ENCODE results near the gene STOX2. TPM values are rescaled to one million over a fixed set of nuclear protein-coding genes. Genes with fewer than 3 reads are reported as not detected.

Gene STOX2
- total RNA-seq, 2 experiments from 2014 or later, result not detected

DNA sequence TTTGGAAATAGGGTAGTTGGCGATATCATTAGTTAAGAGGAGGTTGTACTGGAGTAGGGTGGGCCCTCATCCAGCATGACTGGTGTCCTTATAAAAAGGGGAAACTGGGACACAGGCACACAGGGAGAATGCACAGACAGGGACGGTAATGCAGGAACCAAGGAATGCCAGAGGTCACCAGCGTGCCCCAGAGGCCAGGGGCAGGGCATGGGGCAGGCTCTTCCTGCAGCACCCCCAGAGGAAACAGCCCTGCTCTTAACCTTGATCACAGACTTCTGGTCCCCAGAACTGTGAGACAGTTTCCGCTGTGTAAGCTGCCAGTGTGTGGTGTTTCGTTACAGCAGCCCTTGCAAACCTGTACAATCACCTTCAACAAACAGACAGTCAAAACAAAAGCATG is 15.9 kb upstream of the STOX2 start:
- intact Hi-C loops (cut with micrococcal nuclease), result no loop called here
- no peaks in the 10 kb centered on the region for H3K9me3 Mint-ChIP-seq

GRCh38 chr4:183897193-183897592 is 7.9 kb upstream of the STOX2 start:
- no peaks in the 10 kb centered on the region for H3K4me1 Mint-ChIP-seq (ENCODE audit: low read depth)
- no peak overlapping the region for H3K4me3 Mint-ChIP-seq
- ATAC-seq (no peak), DNase-seq (no peak)
- no peaks in the 10 kb centered on the region for H3K36me3 Mint-ChIP-seq (ENCODE audit: low read depth)
- CTCF ChIA-PET, result no interaction called here
- POLR2A ChIA-PET, result no interaction called here
- H3K9me3 Mint-ChIP-seq, result peaks cover 3% of the 10 kb centered on the region
- H3K27me3 Mint-ChIP-seq, result peaks cover 9% of the 10 kb centered on the region
- intact Hi-C loops (cut with micrococcal nuclease), result no loop called here
- TF ChIP-seq, protein P1, sequence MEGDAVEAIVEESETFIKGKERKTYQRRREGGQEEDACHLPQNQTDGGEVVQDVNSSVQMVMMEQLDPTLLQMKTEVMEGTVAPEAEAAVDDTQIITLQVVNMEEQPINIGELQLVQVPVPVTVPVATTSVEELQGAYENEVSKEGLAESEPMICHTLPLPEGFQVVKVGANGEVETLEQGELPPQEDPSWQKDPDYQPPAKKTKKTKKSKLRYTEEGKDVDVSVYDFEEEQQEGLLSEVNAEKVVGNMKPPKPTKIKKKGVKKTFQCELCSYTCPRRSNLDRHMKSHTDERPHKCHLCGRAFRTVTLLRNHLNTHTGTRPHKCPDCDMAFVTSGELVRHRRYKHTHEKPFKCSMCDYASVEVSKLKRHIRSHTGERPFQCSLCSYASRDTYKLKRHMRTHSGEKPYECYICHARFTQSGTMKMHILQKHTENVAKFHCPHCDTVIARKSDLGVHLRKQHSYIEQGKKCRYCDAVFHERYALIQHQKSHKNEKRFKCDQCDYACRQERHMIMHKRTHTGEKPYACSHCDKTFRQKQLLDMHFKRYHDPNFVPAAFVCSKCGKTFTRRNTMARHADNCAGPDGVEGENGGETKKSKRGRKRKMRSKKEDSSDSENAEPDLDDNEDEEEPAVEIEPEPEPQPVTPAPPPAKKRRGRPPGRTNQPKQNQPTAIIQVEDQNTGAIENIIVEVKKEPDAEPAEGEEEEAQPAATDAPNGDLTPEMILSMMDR (IDR thresholded peaks at IDR 0.05), result no peak
- no peak overlapping the region for H3K27ac Mint-ChIP-seq

More for the DNA sequence above, 15.9 kb upstream of the STOX2 start:
- peaks cover 3% of the 10 kb centered on the region for H3K27me3 Mint-ChIP-seq
- ChIA-PET POLR2A (no interaction called here), CTCF (no interaction called here)
- no peak overlapping the region for H3K27ac Mint-ChIP-seq
- H3K4me1 Mint-ChIP-seq (ENCODE audit: low read depth), result no peaks in the 10 kb centered on the region
- DNase-seq, result no peak
- no peak for ATAC-seq
- no peaks in the 10 kb centered on the region for H3K36me3 Mint-ChIP-seq (ENCODE audit: low read depth)
- TF ChIP-seq, protein P1 (IDR thresholded peaks at IDR 0.05), result no peak
- H3K4me3 Mint-ChIP-seq, result no peak overlapping the region

- H3K4me3 Mint-ChIP-seq, result no peak overlapping the region
- H3K4me1 Mint-ChIP-seq (ENCODE audit: low read depth), result no peaks in the 10 kb centered on the region
- H3K36me3 Mint-ChIP-seq (ENCODE audit: low read depth), result no peaks in the 10 kb centered on the region
- peaks cover 3% of the 10 kb centered on the region for H3K9me3 Mint-ChIP-seq
- H3K27me3 Mint-ChIP-seq, result peaks cover 20% of the 10 kb centered on the region
- TF ChIP-seq, protein P1 (IDR thresholded peaks at IDR 0.05), result no peak
- ChIA-PET CTCF (no interaction called here), POLR2A (no interaction called here)
- DNase-seq, result no peak
- no peak for ATAC-seq
- H3K27ac Mint-ChIP-seq, result no peak overlapping the region
- intact Hi-C loops (cut with micrococcal nuclease), result no loop called here
These were observed 6.7 kb upstream of the STOX2 start for GRCh38 chr4:183898456-183898855.

DNA sequence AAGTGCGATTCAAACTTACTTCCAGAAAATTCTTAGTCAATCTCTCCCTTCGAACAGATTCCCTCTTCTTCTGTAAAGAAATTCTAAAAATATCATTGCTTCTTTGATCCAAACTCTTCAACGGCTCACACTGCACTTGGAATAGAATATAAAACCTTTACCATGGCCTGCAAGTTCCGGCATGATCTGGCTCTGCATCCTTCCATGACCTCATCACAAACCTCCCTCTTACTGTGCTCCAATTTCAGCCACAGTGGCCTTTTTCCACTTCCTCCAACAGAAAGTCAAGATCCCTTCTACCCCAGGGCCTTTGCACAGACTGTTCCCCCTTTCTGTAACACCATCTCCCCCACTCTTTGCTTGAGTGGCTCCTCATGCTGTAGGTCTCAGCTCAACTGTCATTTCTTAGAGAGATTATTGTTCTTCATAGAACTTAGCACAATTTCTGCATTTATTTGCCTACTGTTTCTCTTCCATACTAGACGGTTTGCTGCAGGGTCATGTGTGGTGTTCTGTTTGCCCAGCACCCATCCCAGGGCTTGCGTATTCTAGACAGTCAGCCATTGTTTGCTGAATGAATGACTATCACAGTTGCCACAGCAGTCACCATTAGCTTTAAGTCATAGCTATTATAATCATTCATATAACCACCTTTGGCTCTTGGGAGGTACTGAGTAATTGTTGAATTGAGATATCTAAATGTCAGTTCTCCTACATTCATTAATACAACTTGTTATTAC is 1.9 kb upstream of the STOX2 start:
- no peaks in the 10 kb centered on the region for H3K36me3 Mint-ChIP-seq (ENCODE audit: low read depth)
- H3K4me3 Mint-ChIP-seq, result no peak overlapping the region
- CTCF ChIA-PET, result no interaction called here
- H3K27ac Mint-ChIP-seq, result no peak overlapping the region
- H3K4me1 Mint-ChIP-seq (ENCODE audit: low read depth), result peaks cover 2% of the 10 kb centered on the region
- ATAC-seq (no peak), DNase-seq (no peak)
- POLR2A ChIA-PET, result no interaction called here
- peaks cover 3% of the 10 kb centered on the region for H3K9me3 Mint-ChIP-seq
- intact Hi-C loops (cut with micrococcal nuclease), result no loop called here
- TF ChIP-seq, protein P1 (IDR thresholded peaks at IDR 0.05), result no peak
- H3K27me3 Mint-ChIP-seq, result peaks cover 46% of the 10 kb centered on the region

- TF ChIP-seq, protein P1 (IDR thresholded peaks at IDR 0.05), result no peak
- Mint-ChIP-seq H3K4me1 (ENCODE audit: low read depth) (peaks cover 2% of the 10 kb centered on the region), H3K9me3 (no peaks in the 10 kb centered on the region), H3K4me3 (peak overlapping the region; percentile 38), H3K27ac (no peak overlapping the region), H3K36me3 (ENCODE audit: low read depth) (no peaks in the 10 kb centered on the region), H3K27me3 (peaks cover 61% of the 10 kb centered on the region)
- DNase-seq, result peak; percentile 10
- ATAC-seq, result no peak
- POLR2A ChIA-PET, result no interaction called here
- intact Hi-C loops (cut with micrococcal nuclease), result no loop called here
- CTCF ChIA-PET, result no interaction called here
These were observed 734 bp downstream of the STOX2 start for GRCh38 chr4:183905593-183906488.

Data from activated CD8-positive, alpha-beta T cell treated with anti-CD3 and anti-CD28 coated beads for 36 hours (primary cell).